WERI-Rb-1 (cell line): ENCODE results near the gene MYL6.

Experiments
- DNase-seq: peaks from one replicate; pipeline ENCODE4 v3.0.0-alpha.2; 2020
- H3K27ac ChIP-seq: fragments of 250-450 bp; sonication (Bioruptor Pico); 2 replicates; pipeline ENCODE4 v1.5.1; 2020; ENCODE audit warnings: mild to moderate bottlenecking, moderate library complexity
- H3K27me3 ChIP-seq: fragments of 250-450 bp; sonication (Bioruptor Pico); 2 replicates; pipeline ENCODE4 v1.5.1; 2021; ENCODE audit warnings: mild to moderate bottlenecking, low read depth, moderate library complexity; ENCODE audit not compliant: insufficient read depth, severe bottlenecking
- H3K36me3 ChIP-seq: fragments of 250-450 bp; sonication (Bioruptor Pico); 2 replicates; pipeline ENCODE4 v1.5.1; 2020; ENCODE audit warnings: mild to moderate bottlenecking, moderate library complexity
- H3K4me3 ChIP-seq: 2 replicates; pipeline ENCODE4 v1.5.1; 2011; ENCODE audit warnings: low read depth, mild to moderate bottlenecking, control low read depth, low read length
- H3K9me3 ChIP-seq: fragments of 250-450 bp; sonication (Bioruptor Pico); 2 replicates; pipeline ENCODE4 v1.5.1; 2021; ENCODE audit warnings: mild to moderate bottlenecking, moderate library complexity; ENCODE audit not compliant: severe bottlenecking
- CTCF ChIP-seq: IDR thresholded peaks from 2 replicates; pipeline ENCODE4 v1.5.1; 2011; ENCODE audit warnings: low read depth, mild to moderate bottlenecking, control low read depth, inconsistent platforms, low read length

The MYL6 gene

GRCh38 chr12:56198836-56199235 lies 40.7 kb downstream of the MYL6 start:
- H3K9me3 ChIP-seq, result no peaks in the 10 kb centered on the region
- no peak for DNase-seq
- no peak for TF ChIP-seq CTCF
- H3K36me3 ChIP-seq, result no peaks in the 10 kb centered on the region
- no peak overlapping the region for H3K4me3 ChIP-seq
- no peak overlapping the region for H3K27ac ChIP-seq
- H3K27me3 ChIP-seq, result no peaks in the 10 kb centered on the region

GRCh38 chr12:56202366-56202765 lies 44.2 kb downstream of the MYL6 start:
- peaks cover 17% of the 10 kb centered on the region for H3K36me3 ChIP-seq
- DNase-seq, result no peak
- H3K27me3 ChIP-seq, result no peaks in the 10 kb centered on the region
- H3K27ac ChIP-seq, result no peak overlapping the region
- H3K9me3 ChIP-seq, result no peaks in the 10 kb centered on the region
- no peak overlapping the region for H3K4me3 ChIP-seq
- no peak for TF ChIP-seq CTCF

- no peak for DNase-seq
- H3K27me3 ChIP-seq, result no peaks in the 10 kb centered on the region
- H3K9me3 ChIP-seq, result no peaks in the 10 kb centered on the region
- no peak for TF ChIP-seq CTCF
- H3K27ac ChIP-seq, result no peak overlapping the region
- H3K4me3 ChIP-seq, result no peak overlapping the region
- H3K36me3 ChIP-seq, result peaks cover 22% of the 10 kb centered on the region
Observed at GRCh38 chr12:56202838-56203237, 44.7 kb downstream of the MYL6 start.

- H3K9me3 ChIP-seq, result no peaks in the 10 kb centered on the region
- peaks cover 30% of the 10 kb centered on the region for H3K36me3 ChIP-seq
- no peaks in the 10 kb centered on the region for H3K27me3 ChIP-seq
- H3K27ac ChIP-seq, result no peak overlapping the region
- no peak for TF ChIP-seq CTCF
- H3K4me3 ChIP-seq, result no peak overlapping the region
- no peak for DNase-seq
Observed at GRCh38 chr12:56204275-56204674, 46.1 kb downstream of the MYL6 start.

GRCh38 chr12:56205445-56205844 lies 47.3 kb downstream of the MYL6 start:
- Histone ChIP-seq H3K36me3 (peaks cover 41% of the 10 kb centered on the region), H3K27ac (no peak overlapping the region), H3K27me3 (no peaks in the 10 kb centered on the region), H3K4me3 (no peak overlapping the region), H3K9me3 (no peaks in the 10 kb centered on the region)
- no peak for TF ChIP-seq CTCF
- no peak for DNase-seq

GRCh38 chr12:56206452-56207166 lies 48.5 kb downstream of the MYL6 start:
- no peaks in the 10 kb centered on the region for H3K9me3 ChIP-seq
- peak; percentile 83 for DNase-seq
- H3K27me3 ChIP-seq, result no peaks in the 10 kb centered on the region
- peaks cover 49% of the 10 kb centered on the region for H3K36me3 ChIP-seq
- TF ChIP-seq CTCF, result peak; percentile 91
- no peak overlapping the region for H3K27ac ChIP-seq
- H3K4me3 ChIP-seq, result no peak overlapping the region
